IPS DF 6.9 (cell line): ENCODE measurements around the gene EIF4B.

Source experiments
- DNase-seq: peaks from one replicate; pipeline ENCODE4 v3.0.0-alpha.2; 2013; ENCODE audit warnings: low read depth, low spot score
- H3K27ac ChIP-seq: one replicate; pipeline ENCODE4 v1.5.1; 2013; ENCODE audit warnings: low read length, control low read depth
- H3K27me3 ChIP-seq: 2 replicates; pipeline ENCODE4 v1.6.1; 2013; ENCODE audit warnings: mild to moderate bottlenecking, low read length; ENCODE audit not compliant: control insufficient read depth, insufficient read depth
- H3K36me3 ChIP-seq: 2 replicates; pipeline ENCODE4 v1.6.1; 2013; ENCODE audit warnings: low read length; ENCODE audit not compliant: control insufficient read depth, insufficient read depth
- H3K4me1 ChIP-seq: 2 replicates; pipeline ENCODE4 v1.6.1; 2013; ENCODE audit warnings: low read length; ENCODE audit not compliant: control insufficient read depth, insufficient read depth
- H3K4me3 ChIP-seq: 2 replicates; pipeline ENCODE4 v1.5.1; 2013; ENCODE audit warnings: mild to moderate bottlenecking, low read length
- H3K9me3 ChIP-seq: 2 replicates; pipeline ENCODE4 v1.6.1; 2013; ENCODE audit warnings: low read length, inconsistent platforms; ENCODE audit not compliant: control insufficient read depth, insufficient read depth
- WGBS: extraction: QIAGEN DNeasy Blood & Tissue Kit; methylation state at CpG from one replicate; pipeline ENCODE4 v1.1.7; 2013; ENCODE audit warnings: mixed read lengths, missing lambda C conversion rate; ENCODE audit not compliant: insufficient read length, insufficient coverage; 5-methylcytosine and 5-hydroxymethylcytosine counted together

Gene EIF4B

DNA sequence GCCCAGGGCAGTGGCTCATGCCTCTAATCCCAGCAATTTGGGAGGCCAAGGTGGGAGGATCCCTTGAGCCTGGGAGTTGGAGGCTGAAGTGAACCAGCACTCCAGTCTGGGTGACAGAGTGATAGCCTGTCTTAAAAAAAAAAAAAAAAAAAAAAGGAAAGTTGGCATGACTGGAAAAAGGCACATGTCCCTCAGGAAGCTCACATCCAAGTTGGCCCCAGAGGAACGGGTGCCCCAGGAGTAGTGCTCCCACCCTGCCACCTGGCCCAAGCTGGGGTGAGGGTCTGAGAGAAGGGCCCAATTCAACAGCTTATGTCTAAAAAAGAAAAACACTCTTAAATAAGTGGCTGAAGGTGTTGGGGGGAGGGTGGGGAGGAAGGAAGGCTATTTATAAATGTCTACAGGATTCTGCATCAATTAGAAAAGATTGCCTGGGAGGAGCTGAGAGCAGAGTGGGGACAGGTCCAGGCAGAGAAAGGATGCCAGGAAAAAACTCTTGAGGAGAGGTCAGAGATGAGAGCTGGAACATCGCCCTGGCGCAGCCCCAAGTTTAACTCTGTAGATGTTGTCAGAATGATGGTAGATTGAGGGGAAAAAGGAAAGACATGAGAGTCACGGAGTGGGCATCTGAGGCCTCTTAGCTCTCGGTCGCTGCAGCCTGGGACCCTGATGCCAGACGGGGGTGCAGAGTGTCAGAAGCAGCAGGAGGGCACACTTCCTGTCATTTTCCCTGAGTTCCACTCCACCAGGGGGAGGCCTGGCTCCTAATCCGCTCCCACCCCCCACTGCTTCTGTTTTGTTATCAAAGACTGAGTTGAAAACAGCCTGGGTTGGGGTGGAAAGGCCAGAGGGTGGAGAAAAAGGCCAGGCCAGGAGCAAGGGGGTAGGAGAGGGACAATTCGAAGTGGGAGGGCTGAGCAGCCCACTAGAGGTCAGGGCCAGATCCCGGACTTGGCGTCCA is 65.6 kb downstream of the EIF4B start:
- Histone ChIP-seq H3K36me3 (no peaks in the 10 kb centered on the region), H3K4me1 (peaks cover 5% of the 10 kb centered on the region), H3K27me3 (no peaks in the 10 kb centered on the region), H3K9me3 (no peaks in the 10 kb centered on the region), H3K4me3 (no peak overlapping the region), H3K27ac (no peak overlapping the region)
- DNase-seq: no peak
- no CpG with 5 or more reads among the region's 11 CpGs for WGBS

DNA sequence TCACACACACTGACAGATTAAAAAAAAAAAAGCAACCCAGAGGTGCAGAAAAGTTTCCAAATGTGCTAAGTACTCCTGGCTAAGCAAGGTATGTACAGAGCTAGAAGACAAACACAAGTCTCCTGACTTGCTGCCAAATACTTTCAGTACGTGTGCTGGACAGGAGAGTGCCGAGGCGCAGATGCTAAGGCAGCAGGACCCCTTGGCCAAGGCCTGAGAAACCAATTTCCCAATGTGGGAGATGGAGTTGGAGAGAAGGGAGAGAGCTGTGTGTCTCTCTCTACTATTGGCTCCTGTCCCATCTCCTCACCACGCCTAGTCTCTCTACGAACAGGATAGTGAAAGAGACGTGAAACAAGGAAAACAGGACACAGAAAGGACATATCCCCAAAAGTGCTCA is 67.6 kb downstream of the EIF4B start:
- H3K27me3 ChIP-seq: no peaks in the 10 kb centered on the region
- no peak overlapping the region for H3K27ac ChIP-seq
- no peaks in the 10 kb centered on the region for H3K9me3 ChIP-seq
- no CpG with 5 or more reads among the region's 6 CpGs for WGBS
- peaks cover 5% of the 10 kb centered on the region for H3K4me1 ChIP-seq
- DNase-seq: no peak
- H3K4me3 ChIP-seq: no peak overlapping the region
- no peaks in the 10 kb centered on the region for H3K36me3 ChIP-seq

DNA sequence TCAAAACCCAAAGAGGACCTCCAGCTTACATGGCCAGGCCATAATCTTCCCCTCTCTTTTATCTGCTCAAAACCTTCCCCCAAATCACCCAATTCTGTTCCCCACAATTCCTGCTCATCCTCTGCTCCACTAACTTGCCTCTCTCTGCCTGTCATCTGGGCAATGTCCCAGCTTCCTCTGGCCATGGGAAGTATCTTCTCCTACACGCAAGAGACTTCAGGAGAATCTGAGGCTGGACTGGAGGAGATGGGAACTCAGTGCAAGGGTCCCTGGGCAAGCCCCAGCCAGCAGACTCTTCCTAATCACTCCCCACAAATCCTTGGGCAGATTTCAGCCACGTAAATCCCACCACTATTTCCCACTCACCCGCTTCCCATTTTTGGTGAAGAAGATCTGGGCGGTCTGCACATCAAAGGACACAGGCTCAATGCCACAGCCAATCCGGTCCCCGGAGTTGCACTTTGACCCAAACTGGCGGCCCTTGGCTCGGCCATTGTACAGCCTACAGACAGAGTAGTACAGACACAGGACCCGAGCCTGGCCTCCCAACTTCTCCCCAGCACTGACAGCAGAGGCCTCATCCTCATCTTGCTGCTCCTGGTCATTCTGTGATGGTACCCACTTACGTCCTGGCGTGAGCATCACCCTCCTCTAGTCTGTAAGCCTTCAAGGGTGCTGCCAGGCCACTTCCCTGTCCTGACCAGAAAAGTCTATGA is 68.2 kb downstream of the EIF4B start:
- Histone ChIP-seq H3K9me3 (no peaks in the 10 kb centered on the region), H3K36me3 (no peaks in the 10 kb centered on the region), H3K4me1 (peaks cover 1% of the 10 kb centered on the region), H3K4me3 (no peak overlapping the region), H3K27me3 (no peaks in the 10 kb centered on the region), H3K27ac (no peak overlapping the region)
- WGBS: no CpG with 5 or more reads among the region's 11 CpGs
- no peak for DNase-seq

GRCh38 chr12:53074999-53075370 is 68.7 kb downstream of the EIF4B start:
- Histone ChIP-seq H3K36me3 (no peaks in the 10 kb centered on the region), H3K4me3 (no peak overlapping the region), H3K27me3 (no peaks in the 10 kb centered on the region), H3K4me1 (no peaks in the 10 kb centered on the region), H3K27ac (no peak overlapping the region), H3K9me3 (no peaks in the 10 kb centered on the region)
- no peak for DNase-seq
- no CpG with 5 or more reads among the region's 3 CpGs for WGBS

- H3K4me1 ChIP-seq: no peaks in the 10 kb centered on the region
- no peaks in the 10 kb centered on the region for H3K36me3 ChIP-seq
- H3K27ac ChIP-seq: no peak overlapping the region
- H3K4me3 ChIP-seq: no peak overlapping the region
- no peaks in the 10 kb centered on the region for H3K9me3 ChIP-seq
- H3K27me3 ChIP-seq: no peaks in the 10 kb centered on the region
- WGBS: no CpG with 5 or more reads among the region's 3 CpGs
- no peak for DNase-seq
Observed at GRCh38 chr12:53076461-53076860, 70.2 kb downstream of the EIF4B start.

DNA sequence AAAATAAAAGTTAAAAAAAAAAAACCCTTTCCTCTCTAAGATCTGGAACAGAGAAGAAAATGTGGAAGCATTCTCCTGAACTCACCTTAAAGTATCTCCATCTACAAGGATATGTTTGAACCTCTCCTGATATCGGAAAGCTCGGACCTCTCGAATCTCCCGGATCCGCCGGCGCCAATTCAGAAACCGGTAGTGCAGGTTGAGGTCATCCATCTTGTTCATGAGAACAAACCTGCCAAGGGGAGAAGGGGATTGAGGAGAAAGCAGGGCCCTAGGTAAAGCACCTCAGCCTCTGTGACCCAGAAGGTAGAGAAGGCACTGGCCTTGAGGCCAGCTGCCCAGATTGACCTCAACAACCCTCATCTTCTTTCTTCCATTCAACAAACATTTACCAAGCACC is 70.8 kb downstream of the EIF4B start:
- WGBS: no CpG with 5 or more reads among the region's 8 CpGs
- H3K27ac ChIP-seq: no peak overlapping the region
- H3K36me3 ChIP-seq: no peaks in the 10 kb centered on the region
- H3K4me3 ChIP-seq: no peak overlapping the region
- no peaks in the 10 kb centered on the region for H3K27me3 ChIP-seq
- no peak for DNase-seq
- H3K9me3 ChIP-seq: no peaks in the 10 kb centered on the region
- no peaks in the 10 kb centered on the region for H3K4me1 ChIP-seq

GRCh38 chr12:53078425-53079225 is 72.4 kb downstream of the EIF4B start:
- no peak for DNase-seq
- H3K9me3 ChIP-seq: no peaks in the 10 kb centered on the region
- no peaks in the 10 kb centered on the region for H3K36me3 ChIP-seq
- peak overlapping the region; percentile 37; the same call in 1 of the 2 replicates for H3K4me3 ChIP-seq
- H3K27ac ChIP-seq: no peak overlapping the region
- H3K27me3 ChIP-seq: no peaks in the 10 kb centered on the region
- WGBS: no CpG with 5 or more reads among the region's 25 CpGs
- H3K4me1 ChIP-seq: no peaks in the 10 kb centered on the region

GRCh38 chr12:53079226-53080117 is 73.2 kb downstream of the EIF4B start, which contains the start of gene SPRYD3:
Gene SPRYD3 (minus strand): TSS chr12:53079390. CDS start chr12:53079333, 57 bp downstream.
- Histone ChIP-seq H3K27me3 (no peaks in the 10 kb centered on the region), H3K9me3 (no peaks in the 10 kb centered on the region), H3K4me3 (peak within 1 kb of the TSS; percentile 48; the same call in 1 of the 2 replicates), H3K36me3 (no peaks in the 10 kb centered on the region), H3K27ac (no peak within 1 kb of the TSS), H3K4me1 (no peaks in the 10 kb centered on the region)
- peak; percentile 61 for DNase-seq
- WGBS: no CpG with 5 or more reads among the region's 67 CpGs

GRCh38 chr12:53082637-53083175 is 76.5 kb downstream of the EIF4B start:
- H3K27ac ChIP-seq: no peak overlapping the region
- no peaks in the 10 kb centered on the region for H3K36me3 ChIP-seq
- no peaks in the 10 kb centered on the region for H3K4me1 ChIP-seq
- H3K27me3 ChIP-seq: no peaks in the 10 kb centered on the region
- H3K9me3 ChIP-seq: no peaks in the 10 kb centered on the region
- H3K4me3 ChIP-seq: no peak overlapping the region
- no peak for DNase-seq
- no CpG with 5 or more reads among the region's 2 CpGs for WGBS
